ENCODE data around the gene CYCS.
"Not testable (repeated sequence)": the region's sequence is repeated elsewhere in the genome, so short reads cannot be mapped to it uniquely, and the experiment has no call there.

The CYCS gene

DNA sequence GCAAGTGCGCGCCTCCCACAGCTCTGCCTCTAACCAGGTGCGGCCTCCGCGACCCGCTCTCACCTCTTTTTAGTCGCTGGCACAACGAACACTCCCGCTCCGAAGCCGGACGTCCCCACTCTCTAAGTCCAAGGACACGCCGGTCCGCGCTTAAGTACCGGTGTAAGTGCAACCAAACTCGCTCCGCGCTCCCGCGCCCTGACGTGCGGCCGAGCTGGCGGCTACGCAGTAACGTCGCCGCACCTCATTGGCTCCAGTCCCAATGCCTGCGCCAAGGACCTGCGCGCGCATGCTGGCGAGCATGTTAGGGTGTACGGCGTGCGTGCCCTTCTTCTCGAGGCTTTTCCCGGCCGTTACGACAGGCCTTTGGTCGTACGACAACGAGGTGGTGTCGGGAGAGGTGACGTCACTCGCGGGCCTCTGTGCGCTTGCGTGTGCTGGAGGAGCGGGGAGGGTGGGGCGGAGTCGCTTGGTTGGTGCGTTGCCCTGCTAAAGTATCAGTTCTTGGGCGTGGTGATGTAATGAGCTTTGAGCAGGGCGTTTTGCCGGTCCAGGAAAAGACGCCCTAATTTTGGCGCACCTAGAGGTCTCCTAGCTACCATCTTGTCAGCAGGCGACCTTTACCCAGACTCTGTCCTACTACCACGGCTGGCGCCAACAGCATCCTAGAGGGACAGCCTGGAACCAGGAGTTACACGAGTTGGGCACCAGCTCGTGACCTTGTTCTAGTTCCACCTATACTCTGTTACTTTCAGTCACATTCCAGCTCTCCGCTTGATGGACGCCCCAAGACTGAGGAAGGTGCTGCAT lies at the start of gene CYCS:
Gene CYCS (minus strand): TSS at position 124 of the 810 bp plus-strand sequence. CDS start 1,141 bp downstream, outside the sequence.
- DNase-seq, result peak; percentile 99

DNA sequence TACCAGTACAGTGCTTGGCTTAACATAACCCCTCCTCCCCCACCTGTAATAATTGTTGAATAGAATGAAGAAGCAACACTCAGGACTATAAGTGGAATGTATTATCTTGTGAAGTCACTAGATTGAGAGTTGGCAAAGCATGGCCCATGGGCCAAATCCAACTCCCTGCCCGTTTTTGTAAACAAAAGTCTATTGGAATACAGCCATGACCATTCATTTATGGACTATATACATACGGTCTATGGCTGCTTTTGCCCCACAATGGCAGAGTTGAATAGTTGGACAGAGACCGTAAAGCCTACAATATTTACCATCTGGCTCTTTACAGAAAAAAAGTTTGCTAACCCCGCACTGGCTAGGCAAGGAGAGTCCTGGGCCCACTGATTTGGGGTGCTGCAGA lies 48.1 kb upstream of the CYCS start:
- DNase-seq, result no peak

DNA sequence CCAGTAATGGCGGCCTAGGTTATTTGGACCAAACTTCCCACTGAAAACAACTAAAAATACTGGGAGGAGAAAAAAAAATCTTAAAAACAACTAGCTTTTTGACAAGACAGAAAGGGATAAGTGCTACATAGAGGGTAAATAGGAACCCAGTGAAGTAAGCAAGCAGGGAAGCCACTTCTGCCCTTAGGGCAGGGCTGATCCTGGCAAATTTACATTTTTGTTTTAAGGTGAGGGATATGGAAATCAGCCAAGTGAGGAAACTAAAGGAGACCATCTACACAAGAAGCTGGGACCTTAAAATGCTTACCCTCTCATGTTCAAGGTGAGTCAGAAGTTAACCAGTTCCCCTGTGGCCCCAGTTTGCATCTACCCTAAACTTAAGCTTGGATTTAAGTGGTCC lies 46.5 kb upstream of the CYCS start:
- DNase-seq, result no peak

DNA sequence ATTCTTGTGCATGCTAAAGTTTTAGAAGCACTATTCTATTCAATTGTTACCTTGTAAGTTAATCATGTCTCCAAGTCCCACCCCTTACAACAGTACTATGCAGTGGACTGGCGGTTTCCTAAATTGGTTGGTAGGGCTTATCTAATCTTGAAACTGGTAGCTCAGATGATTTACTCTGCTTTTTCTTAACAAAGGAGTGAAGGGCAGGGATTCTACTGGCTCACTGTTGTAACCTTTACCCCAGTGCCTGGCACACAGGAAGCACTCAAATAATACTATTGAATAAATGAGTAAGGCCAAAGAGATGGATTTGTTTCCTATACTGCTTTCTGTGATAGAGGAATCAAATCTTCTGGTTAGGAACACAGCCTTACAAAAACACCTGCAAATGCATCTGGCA lies 46.0 kb upstream of the CYCS start:
- no peak for DNase-seq

DNA sequence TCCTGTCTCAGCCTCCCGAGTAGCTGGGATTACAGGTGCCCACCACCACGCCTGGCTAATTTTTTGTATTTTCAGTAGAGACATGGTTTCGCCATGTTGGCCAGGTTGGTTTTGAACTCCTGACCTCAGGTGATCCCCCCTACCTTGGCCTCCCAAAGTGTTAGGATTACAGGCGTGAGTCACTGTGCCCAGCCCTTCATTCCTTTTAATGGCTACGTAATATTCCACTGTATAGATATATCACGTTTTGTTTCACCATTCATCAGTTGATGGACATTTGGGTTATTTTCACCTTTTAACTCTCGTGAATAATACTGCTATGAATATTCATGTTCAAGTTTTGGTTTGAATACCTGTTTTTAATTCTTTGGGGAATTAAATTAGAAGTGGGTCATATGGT lies 44.6 kb upstream of the CYCS start:
- no peak for DNase-seq

DNA sequence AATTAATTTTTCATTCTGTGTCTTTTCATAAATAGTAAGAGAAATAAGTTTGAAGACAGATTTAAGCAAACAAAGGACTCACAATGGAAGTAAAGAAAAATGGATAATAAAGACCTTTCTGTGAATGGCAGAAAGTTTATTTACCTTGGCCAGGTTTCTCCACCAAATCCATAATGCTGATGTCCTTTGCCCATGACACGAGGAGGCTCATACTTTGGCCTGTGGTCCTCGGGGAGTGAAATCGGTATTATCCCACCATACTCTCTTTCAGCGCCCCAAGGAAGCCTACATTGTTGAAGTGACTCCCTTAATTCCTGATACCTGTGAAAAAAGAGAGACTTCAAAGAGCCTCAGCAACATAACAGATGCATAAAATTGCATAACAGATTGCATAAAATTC lies 43.1 kb upstream of the CYCS start:
- no peak for DNase-seq

DNA sequence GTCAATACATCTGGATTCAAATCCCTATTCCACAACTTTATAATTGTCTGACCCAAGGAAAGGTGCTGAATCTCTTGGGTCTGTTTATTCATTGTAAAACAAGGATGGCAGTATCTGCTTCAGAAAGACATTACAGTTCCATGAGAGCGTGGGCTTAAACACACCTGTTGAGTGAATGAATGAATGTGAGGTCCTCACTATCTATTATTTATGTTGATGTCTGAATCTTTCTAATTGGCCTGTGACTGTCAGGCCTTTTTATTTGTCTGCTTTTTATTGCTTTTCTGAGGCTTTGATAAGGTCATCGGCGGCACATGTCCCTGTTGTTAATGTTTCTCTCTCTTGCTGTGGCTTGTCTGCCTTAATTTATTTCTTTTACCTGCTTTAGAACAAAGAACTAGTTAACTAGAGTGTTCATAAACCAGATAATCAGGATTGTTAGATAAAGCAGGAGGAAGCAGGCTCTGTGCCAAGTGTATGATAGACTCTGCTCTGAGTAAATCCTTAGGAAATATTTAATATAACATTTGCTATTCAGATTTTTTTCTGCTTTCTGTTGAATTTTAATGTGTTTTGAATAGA lies 42.3 kb upstream of the CYCS start:
- DNase-seq, result no peak

DNA sequence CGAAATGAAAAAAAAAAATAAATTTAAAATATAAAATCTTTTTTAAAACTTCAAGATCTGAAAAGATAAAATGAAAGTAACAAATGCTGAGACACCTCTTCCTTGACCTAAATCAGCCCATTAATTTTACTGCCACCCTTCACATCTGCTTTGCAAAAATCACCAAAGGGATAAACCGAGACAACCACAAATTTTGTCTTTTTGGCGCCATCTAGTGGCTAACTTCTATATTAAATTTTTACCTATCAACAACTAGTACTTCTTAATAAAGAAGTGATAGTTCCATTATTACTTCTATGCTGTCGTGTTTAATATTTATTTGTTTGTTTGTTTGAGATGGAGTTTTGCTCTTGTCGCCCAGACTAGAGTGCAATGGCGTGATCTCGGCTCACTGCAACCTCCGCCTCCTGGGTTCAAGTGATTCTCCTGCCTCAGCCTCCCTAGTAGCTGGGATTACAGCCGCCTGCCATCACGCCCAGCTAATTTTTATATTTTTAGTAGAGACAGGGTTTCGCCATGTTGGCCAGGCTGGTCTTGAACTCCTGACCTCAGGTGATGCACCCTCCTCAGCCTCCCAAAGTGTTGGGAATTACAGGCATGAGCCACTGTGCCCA lies 35.0 kb upstream of the CYCS start:
- DNase-seq, result not testable (repeated sequence)

DNA sequence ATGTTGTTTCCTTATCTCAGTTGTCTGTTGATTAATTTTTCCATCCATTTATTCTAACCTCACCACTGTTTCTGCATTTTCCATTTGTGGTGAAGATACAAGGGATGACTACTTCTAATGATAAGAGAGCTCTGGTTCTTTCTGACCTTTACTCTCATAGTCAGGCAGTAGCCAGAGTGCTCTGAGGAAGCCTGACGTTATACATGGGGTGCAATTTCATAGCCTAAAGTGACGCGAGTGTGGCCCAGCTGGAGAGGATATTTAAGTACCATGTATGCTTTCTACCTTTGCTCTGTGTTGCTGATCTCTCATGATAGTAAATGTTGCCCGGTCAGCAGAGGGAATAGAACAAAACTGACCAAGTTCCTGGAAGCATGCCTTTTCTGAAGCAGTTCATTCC lies 33.9 kb upstream of the CYCS start:
- no peak for DNase-seq

DNA sequence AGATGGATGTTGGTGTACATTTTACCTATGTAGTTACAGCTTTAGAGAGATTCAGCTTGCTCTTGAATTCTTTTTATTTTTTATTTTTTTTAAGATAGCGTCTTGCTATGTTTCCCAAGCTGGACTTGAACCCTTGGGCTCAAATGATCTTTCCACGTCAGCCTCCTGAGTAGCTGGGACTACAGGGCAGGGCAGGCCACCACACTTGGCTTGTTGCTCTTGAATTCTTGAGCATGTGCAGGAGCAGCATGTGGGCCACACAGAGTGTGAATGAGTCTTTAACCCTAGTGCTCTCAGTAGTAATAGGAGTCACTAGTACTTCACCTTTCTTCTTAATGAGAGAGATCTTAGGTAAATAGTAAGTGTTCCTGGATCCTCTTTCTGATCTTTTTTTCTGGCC lies 26.7 kb upstream of the CYCS start:
- DNase-seq, result no peak

DNA sequence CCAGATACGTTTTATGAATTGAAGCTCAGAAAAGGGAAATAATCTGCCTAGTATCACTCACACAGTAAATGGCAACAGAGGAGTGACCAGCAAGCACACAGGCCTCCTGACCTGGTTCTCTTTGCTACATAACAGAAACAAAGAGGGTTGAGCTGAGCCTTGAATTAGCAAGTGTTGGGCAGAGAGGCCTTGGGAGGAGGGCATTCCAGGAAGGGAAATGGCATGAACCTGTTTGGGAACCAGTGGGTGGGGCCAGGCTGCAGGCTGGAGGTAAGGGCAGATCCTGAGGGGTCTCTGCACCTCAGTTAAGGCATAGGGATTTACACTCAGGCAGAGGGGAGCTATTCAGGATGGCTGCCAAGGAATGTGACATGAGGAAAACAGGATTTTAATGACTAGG lies 24.8 kb upstream of the CYCS start:
- no peak for DNase-seq

DNA sequence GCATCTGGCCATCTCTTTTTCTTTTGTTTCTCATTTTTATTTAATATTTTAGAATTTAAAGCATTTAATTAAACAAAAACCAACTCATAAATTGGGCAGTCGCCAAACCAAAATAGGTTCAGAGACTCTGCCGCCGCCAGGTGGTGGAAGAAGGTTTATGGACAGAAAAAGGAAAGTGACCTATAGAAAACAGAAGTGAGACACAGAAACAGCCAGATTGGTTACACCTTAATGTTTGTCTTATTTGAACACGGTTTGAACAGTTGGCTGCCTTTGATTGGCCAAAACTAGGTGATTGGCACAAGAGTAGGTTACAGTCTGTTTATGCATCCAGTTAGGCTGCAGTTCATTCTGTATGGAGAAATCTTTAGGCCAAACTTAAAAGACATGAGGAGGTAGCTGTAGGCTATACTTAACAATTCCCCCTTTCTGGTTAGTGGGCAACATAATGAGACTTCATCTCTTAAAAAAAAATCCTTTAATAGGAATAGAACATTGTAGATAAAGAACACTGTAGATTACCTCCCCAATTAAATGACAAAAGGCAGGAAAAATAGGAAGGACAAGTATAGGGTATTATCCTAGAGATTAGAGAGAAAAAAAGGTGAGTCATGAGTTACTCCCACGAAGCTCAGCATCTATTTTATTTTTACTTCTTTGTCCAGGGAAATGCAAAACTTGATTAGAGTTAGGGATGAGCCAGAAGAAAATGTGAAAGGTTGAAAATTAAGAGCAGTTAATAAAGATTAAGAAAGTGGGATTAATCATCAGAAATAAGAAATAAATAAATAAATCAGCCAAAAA lies 23.9 kb upstream of the CYCS start:
- no peak for DNase-seq

DNA sequence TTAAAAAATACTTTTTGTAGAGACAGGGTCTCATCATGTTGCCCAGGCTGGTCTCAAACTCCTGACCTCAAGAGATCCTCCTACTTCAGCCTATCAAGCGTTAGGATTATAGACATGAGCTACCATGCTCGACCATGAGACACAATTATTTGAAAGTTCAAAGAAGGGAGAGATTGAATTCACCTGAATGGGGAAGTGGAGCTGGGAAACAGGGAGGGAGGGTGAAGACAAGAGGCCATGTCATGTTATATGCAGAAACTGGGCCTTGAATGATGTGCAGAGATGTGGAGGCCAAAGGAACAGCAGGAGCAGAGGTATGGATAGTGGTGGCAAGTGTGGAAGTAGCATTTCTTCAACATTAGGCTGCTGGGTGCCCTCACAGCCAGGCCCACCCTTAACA lies 18.7 kb upstream of the CYCS start:
- no peak for DNase-seq

DNA sequence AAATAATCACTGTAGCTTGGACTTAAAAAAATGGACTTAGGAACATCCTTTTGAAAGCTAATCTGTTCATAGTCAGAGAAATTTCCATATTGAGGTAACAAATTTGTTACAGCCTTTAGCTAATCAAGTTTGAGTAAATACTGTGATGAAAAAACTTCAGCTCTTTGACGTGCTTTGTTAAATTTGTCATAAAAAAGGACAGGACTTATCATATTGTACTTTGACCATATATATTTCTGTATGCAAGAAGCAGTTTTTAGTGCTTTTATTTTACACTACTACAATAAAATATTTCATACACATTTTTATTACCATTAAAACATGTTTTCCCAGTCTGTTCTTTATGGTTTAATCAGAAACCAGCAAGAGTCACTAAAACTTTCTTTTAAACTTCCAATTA lies 14.5 kb upstream of the CYCS start:
- no peak for DNase-seq

DNA sequence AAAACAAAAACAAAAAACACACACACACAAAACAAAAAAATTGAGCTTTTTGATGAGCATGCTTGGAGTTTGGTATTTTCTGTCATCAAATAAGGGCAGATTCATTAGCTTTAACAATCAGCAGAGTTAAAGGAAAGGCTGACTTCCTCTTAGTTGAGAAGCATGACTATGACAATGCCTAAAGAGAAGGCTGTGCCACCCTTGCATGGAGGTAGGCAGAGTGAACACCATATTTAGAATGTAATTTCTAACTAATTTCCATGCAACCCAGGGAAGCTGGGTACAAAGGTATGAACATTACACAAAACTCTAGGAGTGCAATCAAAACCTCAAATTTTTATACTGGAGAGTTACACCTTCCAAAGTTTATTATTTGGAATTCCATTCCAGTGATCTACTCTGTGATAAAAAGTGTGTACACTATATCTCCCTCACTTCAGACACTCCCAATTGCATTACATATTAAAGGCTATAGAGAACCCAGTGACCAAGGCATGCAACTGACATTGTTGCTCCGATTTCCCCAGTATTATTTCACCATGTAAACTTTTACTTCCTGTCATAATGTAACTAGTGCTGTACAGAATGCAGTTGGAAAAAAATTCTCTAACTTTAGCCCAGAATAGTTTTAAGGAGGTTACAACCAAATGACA lies 9.4 kb upstream of the CYCS start:
- no peak for DNase-seq

DNA sequence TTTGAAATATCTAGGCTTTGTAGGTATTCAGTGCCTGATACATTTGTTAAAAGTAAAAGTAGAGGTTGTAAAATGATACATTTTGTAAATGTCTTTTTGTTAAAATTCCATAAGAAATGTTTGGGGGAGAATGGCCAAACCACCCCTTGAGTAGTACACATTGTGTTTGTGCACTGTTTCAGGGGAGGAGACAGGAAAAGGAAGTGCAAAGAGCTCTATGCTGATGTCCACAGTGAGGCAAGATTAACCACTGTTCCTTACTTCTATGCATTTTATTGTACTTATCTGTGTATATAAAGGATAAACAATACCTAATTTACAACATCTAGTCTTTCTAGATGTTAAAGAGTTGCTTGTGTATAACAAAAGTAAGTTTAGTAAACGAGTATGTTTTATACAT lies 7.4 kb upstream of the CYCS start:
- DNase-seq, result no peak

DNA sequence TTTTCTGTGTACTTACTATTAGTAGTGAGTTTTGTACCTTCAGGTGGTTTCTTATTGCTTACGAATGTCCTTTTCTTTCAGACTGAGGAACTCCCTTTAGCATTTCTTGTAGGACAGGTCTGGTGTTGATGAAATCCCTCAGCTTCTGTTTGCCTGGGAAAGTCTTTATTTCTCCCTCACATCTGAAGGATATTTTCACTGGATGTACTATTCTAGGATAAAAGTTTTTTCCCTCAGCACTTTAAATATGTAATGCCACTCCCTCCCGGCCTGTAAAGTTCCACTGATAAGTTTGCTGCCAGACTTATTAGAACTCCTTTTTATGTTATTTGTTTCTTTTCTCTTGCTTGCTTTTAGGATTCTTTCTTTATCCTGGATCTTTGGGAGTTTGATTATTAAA lies 1.7 kb upstream of the CYCS start:
- DNase-seq, result no peak

DNA sequence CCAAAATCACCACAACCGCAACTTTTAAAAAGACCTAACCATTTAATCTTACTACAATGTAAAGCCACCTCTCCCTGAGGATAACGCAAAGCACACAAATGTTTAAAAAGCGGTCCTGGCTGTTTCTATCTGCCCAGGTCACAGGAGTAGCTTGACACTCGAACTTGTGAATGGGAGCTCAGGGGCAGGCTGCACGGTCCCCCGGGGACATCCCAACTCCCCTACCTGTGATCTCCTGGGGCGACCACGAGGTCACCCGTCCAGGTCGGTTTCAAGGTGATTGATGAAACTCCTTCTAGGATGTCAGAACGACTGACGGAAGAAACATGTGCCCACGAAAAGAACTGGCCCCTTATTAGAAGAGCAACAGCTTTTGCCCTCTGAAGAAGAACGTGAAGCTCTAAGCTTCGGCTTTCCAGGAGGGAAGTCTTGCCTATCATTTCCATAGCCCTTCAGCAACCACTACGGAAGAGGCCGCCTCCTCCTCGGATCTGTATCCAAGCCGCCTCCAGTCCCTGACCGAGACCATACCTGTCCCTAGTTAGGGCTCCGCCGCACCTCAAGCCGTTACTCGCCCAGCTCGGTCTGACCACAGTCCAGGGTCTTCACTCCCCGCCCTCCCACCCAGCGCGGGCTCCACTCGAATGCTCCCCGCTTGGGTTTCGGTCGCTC lies 459 bp downstream of the CYCS start:
- no peak for DNase-seq

DNA sequence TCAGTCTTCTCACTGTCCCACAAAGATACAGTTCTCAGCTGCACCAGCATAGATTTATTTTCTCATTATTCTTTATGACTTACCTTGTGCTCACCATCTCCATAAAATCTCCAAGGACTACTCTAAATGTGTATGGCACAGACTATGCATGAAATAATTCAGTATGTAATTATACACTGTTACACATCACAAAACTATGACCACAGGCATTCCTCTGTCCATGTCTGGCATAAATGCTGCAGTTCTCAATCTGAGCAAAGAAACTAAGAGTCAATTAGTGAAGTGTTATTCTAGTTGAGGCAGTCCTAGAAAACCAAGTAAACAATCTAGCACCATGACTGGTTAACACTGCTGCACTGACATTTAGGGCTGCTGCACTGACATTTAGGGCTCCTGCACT lies 2.7 kb downstream of the CYCS start:
- DNase-seq, result no peak

DNA sequence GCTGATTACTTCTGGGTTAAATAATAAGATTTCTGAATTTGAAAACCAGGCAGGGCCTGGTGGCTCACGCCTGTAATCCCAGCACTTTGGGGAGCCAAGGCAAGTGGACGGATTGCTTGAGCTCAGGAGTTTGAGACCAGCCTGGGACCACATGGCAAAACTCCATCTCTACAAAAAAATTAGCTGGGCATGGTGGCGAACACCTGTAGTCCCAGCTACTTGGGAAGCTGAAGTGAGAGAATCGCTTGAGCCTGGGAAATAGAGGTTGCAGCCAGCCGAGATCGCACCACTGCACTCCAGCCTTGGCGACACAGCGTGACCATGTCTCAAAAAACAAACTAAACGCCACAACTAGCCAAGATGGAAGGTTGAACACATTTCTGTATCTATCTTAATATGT lies 3.5 kb downstream of the CYCS start:
- no peak for DNase-seq

DNA sequence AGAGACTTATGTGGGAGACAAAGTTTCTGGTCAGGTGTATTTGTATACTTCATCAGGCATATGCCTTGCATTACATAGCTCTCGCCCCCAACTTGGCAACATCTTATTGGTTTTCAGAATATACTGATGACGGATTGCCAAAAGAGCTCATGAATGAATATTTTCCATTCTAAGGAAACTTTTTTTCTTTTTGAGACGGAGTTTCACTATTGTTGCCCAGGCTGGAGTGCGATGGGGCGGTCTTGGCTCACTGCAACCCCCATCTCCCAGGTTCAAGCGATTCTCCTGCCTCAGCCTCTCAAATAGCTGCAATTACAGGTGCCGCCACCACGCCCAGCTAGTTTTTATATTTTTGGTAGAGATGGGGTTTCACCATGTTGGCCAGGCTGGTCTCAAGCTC lies 6.0 kb downstream of the CYCS start:
- no peak for DNase-seq

DNA sequence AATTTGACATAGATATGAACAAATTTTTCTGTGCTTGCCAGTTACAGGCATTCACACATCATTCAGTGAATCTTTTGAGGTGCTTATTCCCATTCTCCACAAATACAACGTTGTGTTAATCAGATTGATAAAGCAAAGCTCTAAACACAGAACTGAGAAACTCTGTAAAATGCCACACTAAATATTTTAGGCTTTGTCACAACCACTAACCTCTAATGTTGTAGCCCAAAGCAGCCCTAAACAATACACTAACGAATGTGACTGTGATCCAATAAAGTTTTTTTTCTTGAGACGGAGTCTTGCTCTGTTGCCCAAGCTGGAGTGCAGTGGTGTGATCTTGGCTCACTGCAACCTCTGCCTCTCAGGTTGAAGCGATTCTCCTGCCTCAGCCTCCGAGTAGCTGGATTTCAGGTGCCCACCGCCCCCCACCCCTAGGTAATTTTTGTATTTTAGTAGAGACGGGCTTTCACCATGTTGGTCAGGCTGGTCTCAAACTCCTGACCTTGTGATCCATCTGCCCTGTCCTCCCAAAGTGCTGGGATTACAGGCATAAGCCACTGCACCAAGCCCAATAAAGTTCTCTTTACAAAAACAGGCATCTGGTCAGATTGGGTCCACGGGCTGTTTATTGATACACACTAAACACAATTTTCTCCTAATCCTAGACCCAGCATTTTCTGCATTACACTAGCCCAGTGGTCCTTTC lies 6.9 kb downstream of the CYCS start:
- DNase-seq, result no peak

Measured in GOT3 (cell line).